Measurements from ENCODE around the gene UPK2. TPM values are rescaled to one million over a fixed set of nuclear protein-coding genes. Genes with fewer than 3 reads are reported as not detected.
A peak's percentile ranks its signal among the peaks of the same experiment; 100 is the strongest.

Gene UPK2
- total and polyA plus RNA-seq, 2 of the 13 experiments (the other 11 are each of a cell fraction or from before 2014, with no cell fraction given) = not detected

DNA sequence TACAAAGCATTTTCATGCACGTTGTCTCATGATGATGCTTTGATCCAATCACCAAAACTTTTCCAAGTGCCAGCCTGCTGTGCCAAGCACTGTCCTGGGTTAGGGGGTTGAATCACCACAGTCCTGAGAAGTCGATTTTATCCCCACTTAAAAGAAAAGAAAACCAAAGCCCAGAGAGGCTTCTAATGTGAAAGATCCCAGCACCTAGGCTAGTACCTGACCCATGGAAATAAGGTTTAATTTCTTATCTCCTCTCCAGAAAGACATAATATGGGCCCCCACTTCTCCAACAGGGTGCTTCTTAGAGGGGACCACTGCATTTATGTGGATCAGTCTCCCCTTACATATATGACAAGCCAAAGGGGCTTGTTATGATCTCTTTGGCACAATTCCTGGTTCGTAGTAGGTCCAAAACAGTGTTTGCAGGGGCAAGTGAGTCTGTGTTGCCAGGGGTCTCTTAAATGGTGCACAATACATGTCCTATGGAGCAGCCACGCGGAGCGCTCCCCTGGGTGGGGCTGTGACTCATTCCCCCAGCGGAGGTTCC is 28.5 kb upstream of the UPK2 start:
- peak overlapping the region in 2 of 3 experiments; percentile 23 to 89; a peak in 4 of 6 replicates for H3K4me3 ChIP-seq (replicated peaks in 1 of 3; ENCODE audit: insufficient read depth in 1 of 3, low read depth in 2 of 3, low read length in 3 of 3)
- H4K20me1 ChIP-seq (ENCODE audit: insufficient read depth, low read length) = no peaks in the 10 kb centered on the region
- FAIRE-seq (no peak), ATAC-seq (no peak), DNase-seq (ENCODE audit: low spot score) (no peak)
- 2% methylated on average over 7 of the region's 7 CpGs for WGBS (ENCODE audit: low lambda C conversion rate)
- no peak overlapping the region for H3K27ac ChIP-seq (ENCODE audit: extremely low read length, insufficient read depth, low read length)
- intact Hi-C loops (cut with micrococcal nuclease; ENCODE audit: unreplicated experiment) (loop anchor here (1.0 kb wide), 2 partner anchors 16 to 237 kb away; no protein-coding TSS in a partner anchor), in situ Hi-C loops (cut with HindIII; ENCODE audit: extremely low pct_ligation_motif_present, low pct_unique_long_range_greater_than_20kb) (no loop called here)
- H3K4me1 ChIP-seq (ENCODE audit: insufficient read depth, low read length) = peaks cover 58% of the 10 kb centered on the region
- H3K9ac ChIP-seq (ENCODE audit: insufficient read depth, low read depth, low read length) = no peak overlapping the region
- no peak overlapping the region for H2AFZ ChIP-seq (ENCODE audit: low read length)
- TF ChIP-seq NBN (conservative IDR thresholded peaks at IDR 0.05) (no peak), ZNF552 (CRISPR knock-in tag; IDR thresholded peaks at IDR 0.05; ENCODE audit: borderline replicate concordance) (no peak), ZNF383 (CRISPR knock-in tag; IDR thresholded peaks at IDR 0.05; ENCODE audit: borderline replicate concordance) (0 out of 2 replicates have a peak, but pooled peaks have one; percentile 45), ZNF614 (CRISPR knock-in tag; IDR thresholded peaks at IDR 0.05; ENCODE audit: borderline replicate concordance) (no peak), RBAK (CRISPR knock-in tag; IDR thresholded peaks at IDR 0.05) (no peak), HIVEP1 (CRISPR knock-in tag; IDR thresholded peaks at IDR 0.05) (no peak), ZNF362 (CRISPR knock-in tag; IDR thresholded peaks at IDR 0.05; ENCODE audit: borderline replicate concordance) (0 out of 2 replicates have a peak, but pooled peaks have one; percentile 16), SIN3A (IDR thresholded peaks at IDR 0.05; ENCODE audit: borderline replicate concordance, low read depth, low read length) (no peak), ZNF543 (CRISPR knock-in tag; IDR thresholded peaks at IDR 0.05) (peak; percentile 70; the same call in 1 of the 2 replicates), ZKSCAN1 (IDR thresholded peaks at IDR 0.05; ENCODE audit: low read length) (peak; percentile 82)
- TF ChIP-seq, protein P1, sequence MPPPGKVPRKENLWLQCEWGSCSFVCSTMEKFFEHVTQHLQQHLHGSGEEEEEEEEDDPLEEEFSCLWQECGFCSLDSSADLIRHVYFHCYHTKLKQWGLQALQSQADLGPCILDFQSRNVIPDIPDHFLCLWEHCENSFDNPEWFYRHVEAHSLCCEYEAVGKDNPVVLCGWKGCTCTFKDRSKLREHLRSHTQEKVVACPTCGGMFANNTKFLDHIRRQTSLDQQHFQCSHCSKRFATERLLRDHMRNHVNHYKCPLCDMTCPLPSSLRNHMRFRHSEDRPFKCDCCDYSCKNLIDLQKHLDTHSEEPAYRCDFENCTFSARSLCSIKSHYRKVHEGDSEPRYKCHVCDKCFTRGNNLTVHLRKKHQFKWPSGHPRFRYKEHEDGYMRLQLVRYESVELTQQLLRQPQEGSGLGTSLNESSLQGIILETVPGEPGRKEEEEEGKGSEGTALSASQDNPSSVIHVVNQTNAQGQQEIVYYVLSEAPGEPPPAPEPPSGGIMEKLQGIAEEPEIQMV (CRISPR knock-in tag; IDR thresholded peaks at IDR 0.05; ENCODE audit: low read depth) = 0 out of 2 replicates have a peak, but pooled peaks have one; percentile 11
- TF ChIP-seq, protein P2, sequence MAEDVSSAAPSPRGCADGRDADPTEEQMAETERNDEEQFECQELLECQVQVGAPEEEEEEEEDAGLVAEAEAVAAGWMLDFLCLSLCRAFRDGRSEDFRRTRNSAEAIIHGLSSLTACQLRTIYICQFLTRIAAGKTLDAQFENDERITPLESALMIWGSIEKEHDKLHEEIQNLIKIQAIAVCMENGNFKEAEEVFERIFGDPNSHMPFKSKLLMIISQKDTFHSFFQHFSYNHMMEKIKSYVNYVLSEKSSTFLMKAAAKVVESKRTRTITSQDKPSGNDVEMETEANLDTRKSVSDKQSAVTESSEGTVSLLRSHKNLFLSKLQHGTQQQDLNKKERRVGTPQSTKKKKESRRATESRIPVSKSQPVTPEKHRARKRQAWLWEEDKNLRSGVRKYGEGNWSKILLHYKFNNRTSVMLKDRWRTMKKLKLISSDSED (CRISPR knock-in tag; IDR thresholded peaks at IDR 0.05) = no peak
- TF ChIP-seq, protein P3, sequence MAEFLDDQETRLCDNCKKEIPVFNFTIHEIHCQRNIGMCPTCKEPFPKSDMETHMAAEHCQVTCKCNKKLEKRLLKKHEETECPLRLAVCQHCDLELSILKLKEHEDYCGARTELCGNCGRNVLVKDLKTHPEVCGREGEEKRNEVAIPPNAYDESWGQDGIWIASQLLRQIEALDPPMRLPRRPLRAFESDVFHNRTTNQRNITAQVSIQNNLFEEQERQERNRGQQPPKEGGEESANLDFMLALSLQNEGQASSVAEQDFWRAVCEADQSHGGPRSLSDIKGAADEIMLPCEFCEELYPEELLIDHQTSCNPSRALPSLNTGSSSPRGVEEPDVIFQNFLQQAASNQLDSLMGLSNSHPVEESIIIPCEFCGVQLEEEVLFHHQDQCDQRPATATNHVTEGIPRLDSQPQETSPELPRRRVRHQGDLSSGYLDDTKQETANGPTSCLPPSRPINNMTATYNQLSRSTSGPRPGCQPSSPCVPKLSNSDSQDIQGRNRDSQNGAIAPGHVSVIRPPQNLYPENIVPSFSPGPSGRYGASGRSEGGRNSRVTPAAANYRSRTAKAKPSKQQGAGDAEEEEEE (CRISPR knock-in tag; IDR thresholded peaks at IDR 0.05; ENCODE audit: borderline replicate concordance) = no peak
- no peaks in the 10 kb centered on the region for H3K9me3 ChIP-seq (ENCODE audit: low read length)
- peaks cover 2 to 7% of the 10 kb centered on the region in 2 experiments; a peak in 3 of 5 replicates for H3K27me3 ChIP-seq (ENCODE audit: control insufficient read depth in 1 of 2, insufficient read depth in 2 of 2, low read length in 2 of 2)
- BruUV-seq (replicated peaks) = no TSS peak
- peak overlapping the region; percentile 94 for H3K4me2 ChIP-seq (ENCODE audit: low read depth, low read length)
- no peaks in the 10 kb centered on the region for H3K36me3 ChIP-seq (replicated peaks in 1 of 2; ENCODE audit: control insufficient read depth in 1 of 2, insufficient read depth in 2 of 2, low read length in 2 of 2)
- ChIA-PET CTCF (ENCODE audit: low intra/inter-chr PET ratio, low total read pairs) (interaction anchor here (1.6 to 9.8 kb wide), 2 partner anchors 20 to 238 kb away, joined by 3 to 188 read pairs; no protein-coding TSS in a partner anchor), POLR2A (interaction anchor here (1.0 kb wide), 2 partner anchors 11 to 137 kb away, joined by 3 to 6 read pairs; partner anchors contain the start of gene DDX6)
- H3K79me2 ChIP-seq (ENCODE audit: insufficient read depth, low read length) = peaks cover 27% of the 10 kb centered on the region

Measured in HepG2 (cell line).